22Rv1 (cell line): ENCODE results near the gene CD84.
"Not testable (repeated sequence)": the region's sequence is repeated elsewhere in the genome, so short reads cannot be mapped to it uniquely, and the experiment has no call there.

Source experiments
- H3K27ac ChIP-seq: fragments of 450-650 bp; 2 replicates; pipeline ENCODE4 v1.5.1; 2017
- CTCF ChIP-seq: fragments of 450-650 bp; IDR thresholded peaks from 2 replicates; pipeline ENCODE4 v1.5.1; 2017; ENCODE audit warnings: mild to moderate bottlenecking
- ZFX ChIP-seq: fragments of 450-650 bp; IDR thresholded peaks from 2 replicates; pipeline ENCODE4 v1.6.1; 2017; ENCODE audit warnings: antibody characterized with exemption, borderline replicate concordance

The CD84 gene

GRCh38 chr1:160597705-160598104 lies 18.4 kb upstream of the CD84 start:
- TF ChIP-seq ZFX (no peak), CTCF (no peak)
- no peak overlapping the region for H3K27ac ChIP-seq

GRCh38 chr1:160597051-160597450 lies 17.8 kb upstream of the CD84 start:
- no peak overlapping the region for H3K27ac ChIP-seq
- TF ChIP-seq CTCF (no peak), ZFX (no peak)

- H3K27ac ChIP-seq: no peak overlapping the region
- TF ChIP-seq ZFX (no peak), CTCF (no peak)
Observed at GRCh38 chr1:160590488-160590887, 11.2 kb upstream of the CD84 start.

GRCh38 chr1:160588468-160588867 lies 9.2 kb upstream of the CD84 start:
- H3K27ac ChIP-seq: no peak overlapping the region
- no peak for TF ChIP-seq CTCF
- TF ChIP-seq ZFX: no peak

GRCh38 chr1:160584784-160585183 lies 5.5 kb upstream of the CD84 start:
- no peak overlapping the region for H3K27ac ChIP-seq
- TF ChIP-seq CTCF (no peak), ZFX (no peak)

- not testable (repeated sequence) for H3K27ac ChIP-seq
Observed at GRCh38 chr1:160582976-160583375, 3.7 kb upstream of the CD84 start.

GRCh38 chr1:160581961-160582360 lies 2.7 kb upstream of the CD84 start:
- H3K27ac ChIP-seq: no peak overlapping the region
- TF ChIP-seq CTCF (no peak), ZFX (no peak)

- H3K27ac ChIP-seq: no peak overlapping the region
- no peak for TF ChIP-seq ZFX
- TF ChIP-seq CTCF: no peak
Observed at GRCh38 chr1:160580221-160580812, 1.0 kb upstream of the CD84 start.
